Trophoblast cell (in vitro differentiated cells and primary cell): ENCODE results near the gene MEPE.

Experiments used
- DNase-seq, 2 donors: peaks; one replicate each; pipeline ENCODE4 v3.0.0-alpha.2; 2016
- H2AFZ ChIP-seq: 2 replicates; pipeline ENCODE4 v1.6.1; 2013; ENCODE audit warnings: low read length, moderate library complexity, mild to moderate bottlenecking; ENCODE audit not compliant: insufficient read depth, poor library complexity
- H2AK5ac ChIP-seq: 2 replicates; pipeline ENCODE4 v1.6.1; 2013; ENCODE audit warnings: mild to moderate bottlenecking, low read length
- H2BK120ac ChIP-seq: 2 replicates; pipeline ENCODE4 v1.6.1; 2013; ENCODE audit warnings: low read length, mild to moderate bottlenecking, moderate library complexity; ENCODE audit not compliant: insufficient read depth, poor library complexity
- H2BK12ac ChIP-seq: 2 replicates; pipeline ENCODE4 v1.6.1; 2013; ENCODE audit warnings: mild to moderate bottlenecking, low read length, moderate library complexity
- H2BK5ac ChIP-seq: 2 replicates; pipeline ENCODE4 v1.6.1; 2013; ENCODE audit warnings: low read length, low read depth, moderate library complexity, mild to moderate bottlenecking; ENCODE audit not compliant: poor library complexity
- H3K14ac ChIP-seq: 2 replicates; pipeline ENCODE4 v1.6.1; 2013; ENCODE audit warnings: mild to moderate bottlenecking, low read length
- H3K18ac ChIP-seq: 2 replicates; pipeline ENCODE4 v1.6.1; 2013; ENCODE audit warnings: mild to moderate bottlenecking, low read length
- H3K23ac ChIP-seq: 2 replicates; pipeline ENCODE4 v1.6.1; 2013; ENCODE audit warnings: low read length
- H3K27ac ChIP-seq: 2 replicates; pipeline ENCODE4 v1.5.1; 2013; ENCODE audit warnings: low read depth, mild to moderate bottlenecking, inconsistent platforms, low read length, moderate library complexity
- H3K27me3 ChIP-seq: 2 replicates; pipeline ENCODE4 v1.6.1; 2013; ENCODE audit warnings: inconsistent platforms, mild to moderate bottlenecking, low read length, moderate library complexity; ENCODE audit not compliant: insufficient read depth
- H3K36me3 ChIP-seq, 2 experiments: 1 replicate in 1 of 2; 2 replicates in 1 of 2; pipeline ENCODE4 v1.6.1; 2013; ENCODE audit warnings: low read length in 2 of 2, mild to moderate bottlenecking in 2 of 2, moderate library complexity in 1 of 2; ENCODE audit not compliant: insufficient read depth in 2 of 2, control insufficient read depth in 1 of 2
- H3K4ac ChIP-seq: 2 replicates; pipeline ENCODE4 v1.6.1; 2013; ENCODE audit warnings: low read depth, mild to moderate bottlenecking, low read length, moderate library complexity
- H3K4me1 ChIP-seq, 2 experiments: 1 replicate in 1 of 2; 2 replicates in 1 of 2; pipeline ENCODE4 v1.6.1; 2013; ENCODE audit warnings: low read length in 2 of 2, mild to moderate bottlenecking in 2 of 2, moderate library complexity in 1 of 2; ENCODE audit not compliant: insufficient read depth in 2 of 2, control insufficient read depth in 1 of 2
- H3K4me2 ChIP-seq: 2 replicates; pipeline ENCODE4 v1.6.1; 2013; ENCODE audit warnings: inconsistent platforms, mild to moderate bottlenecking, low read length, moderate library complexity
- H3K4me3 ChIP-seq: 2 replicates; pipeline ENCODE4 v1.5.1; 2013; ENCODE audit warnings: mild to moderate bottlenecking, low read depth, low read length, inconsistent platforms
- H3K79me1 ChIP-seq: one replicate; pipeline ENCODE4 v1.6.1; 2013; ENCODE audit warnings: low read length
- H3K79me2 ChIP-seq: 2 replicates; pipeline ENCODE4 v1.6.1; 2013; ENCODE audit warnings: low read length, mild to moderate bottlenecking; ENCODE audit not compliant: control insufficient read depth, insufficient read depth, poor library complexity
- H3K9ac ChIP-seq: 2 replicates; pipeline ENCODE4 v1.6.1; 2013; ENCODE audit warnings: mild to moderate bottlenecking, low read length
- H3K9me3 ChIP-seq: 2 replicates; pipeline ENCODE4 v1.6.1; 2013; ENCODE audit warnings: low read depth, mild to moderate bottlenecking, control low read depth, inconsistent platforms, low read length; ENCODE audit not compliant: insufficient read depth
- H4K12ac ChIP-seq: 2 replicates; pipeline ENCODE4 v1.6.1; 2013; ENCODE audit warnings: low read depth, mild to moderate bottlenecking, low read length, moderate library complexity
- H4K8ac ChIP-seq: 2 replicates; pipeline ENCODE4 v1.6.1; 2013; ENCODE audit warnings: low read depth, mild to moderate bottlenecking, low read length, moderate library complexity
- H4K91ac ChIP-seq: one replicate; pipeline ENCODE4 v1.6.1; 2013; ENCODE audit warnings: low read depth, mild to moderate bottlenecking, low read length, moderate library complexity
- WGBS: extraction: QIAGEN DNeasy Blood & Tissue Kit; methylation state at CpG from one replicate; pipeline ENCODE4 v1.1.7; 2013; ENCODE audit warnings: missing lambda C conversion rate; ENCODE audit not compliant: insufficient read length, insufficient coverage; ENCODE audit errors: extremely low coverage; 5-methylcytosine and 5-hydroxymethylcytosine counted together

MEPE gene

GRCh38 chr4:87802858-87803257, 29.9 kb upstream of the MEPE start:
- Histone ChIP-seq H3K9me3 (no peaks in the 10 kb centered on the region), H2BK5ac (no peak overlapping the region), H3K9ac (no peak overlapping the region), H2BK120ac (no peak overlapping the region), H3K4ac (no peak overlapping the region), H3K36me3 (no peaks in the 10 kb centered on the region), H3K79me1 (no peaks in the 10 kb centered on the region), H2AK5ac (no peak overlapping the region), H3K4me1 (no peaks in the 10 kb centered on the region), H3K18ac (no peak overlapping the region), H4K8ac (no peak overlapping the region), H4K12ac (no peak overlapping the region), H3K4me2 (no peak overlapping the region), H2AFZ (no peak overlapping the region), H3K14ac (no peak overlapping the region), H3K79me2 (no peaks in the 10 kb centered on the region), H2BK12ac (no peak overlapping the region), H3K27me3 (no peaks in the 10 kb centered on the region), H3K23ac (no peak overlapping the region), H3K4me3 (no peak overlapping the region), H4K91ac (no peak overlapping the region), H3K27ac (no peak overlapping the region)
- DNase-seq: no peak

GRCh38 chr4:87803421-87803820, 29.3 kb upstream of the MEPE start:
- Histone ChIP-seq H3K4ac (no peak overlapping the region), H3K27me3 (no peaks in the 10 kb centered on the region), H4K91ac (no peak overlapping the region), H2AFZ (no peak overlapping the region), H2BK5ac (no peak overlapping the region), H3K18ac (no peak overlapping the region), H3K9me3 (no peaks in the 10 kb centered on the region), H3K4me3 (no peak overlapping the region), H3K79me1 (no peaks in the 10 kb centered on the region), H3K79me2 (no peaks in the 10 kb centered on the region), H3K4me2 (no peak overlapping the region), H2AK5ac (no peak overlapping the region), H2BK120ac (no peak overlapping the region), H3K4me1 (no peaks in the 10 kb centered on the region), H3K23ac (no peak overlapping the region), H3K36me3 (no peaks in the 10 kb centered on the region), H3K9ac (no peak overlapping the region), H4K12ac (no peak overlapping the region), H4K8ac (no peak overlapping the region), H2BK12ac (no peak overlapping the region), H3K27ac (no peak overlapping the region), H3K14ac (no peak overlapping the region)
- no CpG with 5 or more reads among the region's 2 CpGs for WGBS
- no peak for DNase-seq

- H4K12ac ChIP-seq: no peak overlapping the region
- no CpG with 5 or more reads among the region's 2 CpGs for WGBS
- H3K18ac ChIP-seq: no peak overlapping the region
- H3K9ac ChIP-seq: no peak overlapping the region
- no peak overlapping the region for H2AK5ac ChIP-seq
- no peak overlapping the region for H2BK5ac ChIP-seq
- no peaks in the 10 kb centered on the region for H3K27me3 ChIP-seq
- no peaks in the 10 kb centered on the region for H3K9me3 ChIP-seq
- H3K14ac ChIP-seq: no peak overlapping the region
- H4K8ac ChIP-seq: no peak overlapping the region
- no peak overlapping the region for H3K23ac ChIP-seq
- H3K4me1 ChIP-seq: no peaks in the 10 kb centered on the region
- H2AFZ ChIP-seq: no peak overlapping the region
- H3K79me2 ChIP-seq: no peaks in the 10 kb centered on the region
- no peaks in the 10 kb centered on the region for H3K79me1 ChIP-seq
- no peak overlapping the region for H2BK12ac ChIP-seq
- H3K4me2 ChIP-seq: no peak overlapping the region
- H3K27ac ChIP-seq: no peak overlapping the region
- peak; percentile 72 to 80 for DNase-seq
- H4K91ac ChIP-seq: no peak overlapping the region
- no peak overlapping the region for H3K4me3 ChIP-seq
- no peak overlapping the region for H3K4ac ChIP-seq
- H3K36me3 ChIP-seq: no peaks in the 10 kb centered on the region
- no peak overlapping the region for H2BK120ac ChIP-seq
Measured at GRCh38 chr4:87804871-87805270, 27.9 kb upstream of the MEPE start.

GRCh38 chr4:87805971-87806370, 26.8 kb upstream of the MEPE start:
- Histone ChIP-seq H3K4me3 (no peak overlapping the region), H3K79me2 (no peaks in the 10 kb centered on the region), H3K79me1 (no peaks in the 10 kb centered on the region), H3K36me3 (no peaks in the 10 kb centered on the region), H2AK5ac (no peak overlapping the region), H3K4me1 (no peaks in the 10 kb centered on the region), H3K27me3 (no peaks in the 10 kb centered on the region), H4K91ac (no peak overlapping the region), H4K12ac (no peak overlapping the region), H2BK120ac (no peak overlapping the region), H3K23ac (no peak overlapping the region), H3K14ac (no peak overlapping the region), H3K18ac (no peak overlapping the region), H2AFZ (no peak overlapping the region), H4K8ac (no peak overlapping the region), H2BK12ac (no peak overlapping the region), H3K9ac (no peak overlapping the region), H3K4me2 (no peak overlapping the region), H2BK5ac (no peak overlapping the region), H3K9me3 (no peaks in the 10 kb centered on the region), H3K4ac (no peak overlapping the region), H3K27ac (no peak overlapping the region)
- no CpG with 5 or more reads among the region's 2 CpGs for WGBS
- peak in 1 of 2 donors; percentile 80 for DNase-seq
